Measurements from ENCODE around the gene IQCM. TPM values are rescaled to one million over a fixed set of nuclear protein-coding genes. Genes with fewer than 3 reads are reported as not detected.

IQCM gene
- total RNA-seq, 1 experiment from 2014 or later = not detected

DNA sequence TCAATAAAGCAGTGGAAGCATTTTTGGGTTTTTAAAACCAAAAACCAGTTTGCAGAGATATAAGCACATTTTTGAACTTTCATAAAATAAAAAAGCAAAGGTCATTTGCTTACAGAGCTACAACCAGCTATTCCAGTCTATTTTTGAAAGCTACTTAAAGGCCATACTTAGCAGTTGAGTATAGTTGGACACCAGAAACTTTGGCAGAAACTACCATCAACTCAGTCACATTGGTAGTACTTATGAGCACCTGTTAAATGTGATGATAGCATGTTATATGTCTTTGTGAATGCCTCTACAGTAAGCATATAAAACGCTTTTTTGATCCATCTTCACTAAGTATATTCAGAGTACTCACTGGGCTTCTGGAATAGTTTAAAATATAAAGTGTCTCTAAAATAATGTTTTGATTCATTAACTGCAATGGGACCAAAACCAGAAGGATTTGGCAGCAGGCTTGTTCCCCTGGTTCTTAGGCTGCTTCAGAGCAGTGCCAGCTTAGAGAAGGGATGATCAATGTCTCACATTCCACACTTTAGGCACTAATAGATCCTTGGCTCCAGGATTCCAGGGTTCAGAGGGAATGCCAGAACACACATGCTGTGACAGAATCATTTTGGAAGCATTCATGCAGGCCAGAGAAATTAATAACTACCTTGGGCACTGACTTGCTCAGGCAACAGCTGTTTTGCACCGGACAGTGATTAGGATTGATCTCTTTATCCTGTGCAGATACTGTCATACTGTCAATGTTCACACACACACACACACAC is 103.9 kb downstream of the IQCM start:
- no peaks in the 10 kb centered on the region for H3K79me2 ChIP-seq (ENCODE audit: low read length)
- H3K36me3 ChIP-seq (ENCODE audit: low read depth, low read length) = no peaks in the 10 kb centered on the region
- H3K9me2 ChIP-seq (replicated peaks; ENCODE audit: low read length) = no peaks in the 10 kb centered on the region
- intact Hi-C loops (cut with micrococcal nuclease) = no loop called here
- BruUV-seq (replicated peaks) = no TSS peak
- no peak for ATAC-seq
- CTCF ChIA-PET = no interaction called here
- no peak overlapping the region for H3K4me2 ChIP-seq (ENCODE audit: low read length)
- H3K27me3 ChIP-seq (ENCODE audit: low read length) = no peaks in the 10 kb centered on the region
- DNase-seq = no peak
- peaks cover 6% of the 10 kb centered on the region for H3F3A ChIP-seq (ENCODE audit: low read length, unreplicated experiment)
- H2AFZ ChIP-seq (ENCODE audit: low read length) = no peak overlapping the region
- POLR2A ChIA-PET (ENCODE audit: unreplicated experiment) = no interaction called here
- H4K20me1 ChIP-seq (ENCODE audit: low read length) = no peaks in the 10 kb centered on the region
- H3K9me3 ChIP-seq (ENCODE audit: low read length) = no peaks in the 10 kb centered on the region
- no peak overlapping the region for H3K9ac ChIP-seq (ENCODE audit: low read length)
- TF ChIP-seq, protein P1, sequence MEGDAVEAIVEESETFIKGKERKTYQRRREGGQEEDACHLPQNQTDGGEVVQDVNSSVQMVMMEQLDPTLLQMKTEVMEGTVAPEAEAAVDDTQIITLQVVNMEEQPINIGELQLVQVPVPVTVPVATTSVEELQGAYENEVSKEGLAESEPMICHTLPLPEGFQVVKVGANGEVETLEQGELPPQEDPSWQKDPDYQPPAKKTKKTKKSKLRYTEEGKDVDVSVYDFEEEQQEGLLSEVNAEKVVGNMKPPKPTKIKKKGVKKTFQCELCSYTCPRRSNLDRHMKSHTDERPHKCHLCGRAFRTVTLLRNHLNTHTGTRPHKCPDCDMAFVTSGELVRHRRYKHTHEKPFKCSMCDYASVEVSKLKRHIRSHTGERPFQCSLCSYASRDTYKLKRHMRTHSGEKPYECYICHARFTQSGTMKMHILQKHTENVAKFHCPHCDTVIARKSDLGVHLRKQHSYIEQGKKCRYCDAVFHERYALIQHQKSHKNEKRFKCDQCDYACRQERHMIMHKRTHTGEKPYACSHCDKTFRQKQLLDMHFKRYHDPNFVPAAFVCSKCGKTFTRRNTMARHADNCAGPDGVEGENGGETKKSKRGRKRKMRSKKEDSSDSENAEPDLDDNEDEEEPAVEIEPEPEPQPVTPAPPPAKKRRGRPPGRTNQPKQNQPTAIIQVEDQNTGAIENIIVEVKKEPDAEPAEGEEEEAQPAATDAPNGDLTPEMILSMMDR (conservative IDR thresholded peaks at IDR 0.05; ENCODE audit: low read depth, low read length) = no peak
- no peak for TF ChIP-seq EZH2 (IDR thresholded peaks at IDR 0.05; ENCODE audit: low read length, unreplicated experiment)
- no peak for TF ChIP-seq EZH2phosphoT487 (IDR thresholded peaks at IDR 0.05; ENCODE audit: borderline replicate concordance, low read length)
- peaks cover 25% of the 10 kb centered on the region for H3K4me1 ChIP-seq (ENCODE audit: insufficient read depth, low read length)
- H3K27ac ChIP-seq (ENCODE audit: low read length) = no peak overlapping the region
- H3K4me3 ChIP-seq (ENCODE audit: low read length) = no peak overlapping the region

DNA sequence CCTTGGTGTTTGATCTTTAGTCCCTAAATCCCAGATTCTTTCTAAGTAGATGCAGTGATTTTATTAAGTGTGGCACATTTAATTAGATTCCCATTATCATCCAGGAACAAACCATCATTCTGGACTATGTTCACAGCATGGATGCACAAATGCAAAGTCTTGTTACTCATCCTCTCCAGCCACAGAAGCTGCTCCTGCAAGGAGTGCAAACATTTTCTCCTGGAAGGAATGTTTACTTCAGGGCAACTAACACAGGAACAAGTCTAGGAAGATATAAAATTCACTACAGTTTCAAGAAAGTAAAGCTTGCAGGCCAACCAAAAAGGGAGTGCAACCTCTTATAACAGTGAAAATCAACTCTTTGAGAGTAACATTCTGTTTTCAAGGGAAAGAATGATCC is 106.0 kb downstream of the IQCM start:
- no peak overlapping the region for H2AFZ ChIP-seq (ENCODE audit: low read length)
- DNase-seq = peak; percentile 43
- peak; percentile 65 for ATAC-seq

More for the DNA sequence above, 106.0 kb downstream of the IQCM start:
- no peaks in the 10 kb centered on the region for H3K27me3 ChIP-seq (ENCODE audit: low read length)
- no TSS peak for BruUV-seq (replicated peaks)
- H3K27ac ChIP-seq (ENCODE audit: low read length) = peak overlapping the region; percentile 78
- no peak overlapping the region for H3K4me3 ChIP-seq (ENCODE audit: low read length)
- H3K79me2 ChIP-seq (ENCODE audit: low read length) = no peaks in the 10 kb centered on the region
- H3K4me1 ChIP-seq (ENCODE audit: insufficient read depth, low read length) = peaks cover 25% of the 10 kb centered on the region
- H3K9me3 ChIP-seq (ENCODE audit: low read length) = no peaks in the 10 kb centered on the region
- CTCF ChIA-PET = no interaction called here
- TF ChIP-seq EZH2 (IDR thresholded peaks at IDR 0.05; ENCODE audit: low read length, unreplicated experiment) (no peak), EZH2phosphoT487 (IDR thresholded peaks at IDR 0.05; ENCODE audit: borderline replicate concordance, low read length) (no peak)
- TF ChIP-seq, protein P1 (conservative IDR thresholded peaks at IDR 0.05; ENCODE audit: low read depth, low read length) = no peak
- no peaks in the 10 kb centered on the region for H3K9me2 ChIP-seq (replicated peaks; ENCODE audit: low read length)
- intact Hi-C loops (cut with micrococcal nuclease) = loop anchor here (2.0 to 10.0 kb wide), 3 partner anchors 113 to 195 kb away; no protein-coding TSS in a partner anchor
- H4K20me1 ChIP-seq (ENCODE audit: low read length) = no peaks in the 10 kb centered on the region
- POLR2A ChIA-PET (ENCODE audit: unreplicated experiment) = no interaction called here
- H3K9ac ChIP-seq (ENCODE audit: low read length) = peak overlapping the region; percentile 32; the same call in 1 of the 2 replicates
- H3F3A ChIP-seq (ENCODE audit: low read length, unreplicated experiment) = peaks cover 6% of the 10 kb centered on the region
- H3K36me3 ChIP-seq (ENCODE audit: low read depth, low read length) = no peaks in the 10 kb centered on the region
- H3K4me2 ChIP-seq (ENCODE audit: low read length) = peak overlapping the region; percentile 56

All from PC-3 (cell line).